Sciatic nerve (tissue), 2 donors: ENCODE data around the gene SLCO1A2. TPM values are rescaled to one million over a fixed set of nuclear protein-coding genes. Genes with fewer than 3 reads are reported as not detected.

Experiments used
- ATAC-seq: fragments of 200-7000 bp; cut with Tn5 transposase; one replicate; pipeline ENCODE4 v1.9.1; 2020; ENCODE audit warnings: mild to moderate bottlenecking, moderate library complexity
- DNase-seq: peaks from one replicate; pipeline ENCODE4 v3.0.0-alpha.2; 2020; ENCODE audit warnings: low spot score
- intact Hi-C: fragments of 100-400 bp; cut with DNase I; formaldehyde crosslinking; loops from one replicate; pipeline ENCODE4 v1.14.2; 2022
- total RNA-seq: library from RNA; stranded (reverse); fragmentation: NEBNext Ultra II Directional; extraction: Animal tissue kit (Norgen Biotek cat#: 25700); gene quantifications from one replicate; pipeline ENCODE4 v1.2.1, GENCODE V29; 2021
- donor health status: DM: no; HTN: no; CAD: no.
- donor health status: DM: no; HTN: no; CAD: no.

The SLCO1A2 gene
- total RNA-seq, 1 donor from 2014 or later = 0.67 TPM

DNA sequence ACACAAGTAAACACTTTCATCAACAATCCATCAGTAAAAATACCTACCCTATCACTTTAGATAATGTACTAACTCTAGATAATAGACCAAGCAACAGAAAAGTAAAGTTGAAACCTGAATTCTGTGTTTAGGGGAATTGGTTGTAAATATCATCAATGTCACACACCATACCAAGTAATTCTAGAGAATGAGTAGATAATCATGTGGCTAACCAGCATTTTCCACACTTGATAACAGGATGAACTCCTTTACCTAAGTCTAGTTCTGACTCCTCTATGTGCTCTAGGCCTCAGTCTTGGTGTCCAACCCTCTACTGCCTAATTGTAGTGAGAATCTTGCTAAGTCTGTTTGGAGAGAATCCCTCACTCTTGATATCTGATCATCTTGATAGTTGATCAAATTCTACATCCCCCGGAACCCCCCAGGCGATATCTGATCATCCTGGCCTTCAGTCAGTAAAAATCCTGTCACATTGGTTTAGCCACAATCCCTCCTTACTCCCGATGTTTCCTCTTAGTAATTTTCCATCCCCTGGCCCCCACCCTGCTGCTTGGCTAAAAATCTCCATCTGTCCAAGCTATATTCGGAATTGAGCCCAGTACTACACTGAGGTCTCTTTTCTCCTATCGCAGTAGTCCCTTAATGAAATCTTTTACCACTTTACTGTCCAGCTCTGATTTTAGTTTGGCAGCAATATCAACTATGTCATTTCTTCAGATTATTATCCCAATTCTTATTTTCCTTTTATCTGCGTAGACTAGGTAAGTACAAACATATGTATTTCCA, 3.4 kb upstream of the SLCO1A2 start:
- intact Hi-C loops = no loop called here
- ATAC-seq (no peak), DNase-seq (no peak)

- DNase-seq (no peak), ATAC-seq (no peak)
- intact Hi-C loops = no loop called here
Measured at GRCh38 chr12:21337453-21337852, 2.7 kb upstream of the SLCO1A2 start.

DNA sequence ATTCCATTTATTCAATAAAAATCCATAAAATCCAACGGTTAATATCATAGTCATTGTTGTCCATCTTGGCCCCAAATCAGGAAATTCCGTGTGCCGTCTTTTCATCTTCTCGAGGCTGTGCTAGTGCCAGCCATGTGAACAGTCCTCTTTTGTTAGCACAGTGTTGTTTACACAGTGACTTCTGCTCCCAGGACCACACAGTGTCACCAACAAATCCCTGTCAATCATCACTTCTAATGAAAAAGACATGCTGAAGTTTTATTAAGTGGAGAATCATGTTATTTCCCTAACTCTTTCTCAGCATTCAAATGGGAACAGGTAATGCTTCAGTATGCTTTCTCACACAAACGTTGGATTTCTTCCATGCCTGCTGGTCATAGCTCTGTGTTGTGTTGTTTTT, 1.9 kb upstream of the SLCO1A2 start:
- intact Hi-C loops = no loop called here
- no peak for DNase-seq
- ATAC-seq = no peak

GRCh38 chr12:21330682-21331253, 3.9 kb downstream of the SLCO1A2 start:
- no peak for ATAC-seq
- intact Hi-C loops = no loop called here
- no peak for DNase-seq

GRCh38 chr12:21328578-21328977, 6.1 kb downstream of the SLCO1A2 start:
- ATAC-seq = no peak
- no peak for DNase-seq
- intact Hi-C loops = no loop called here

DNA sequence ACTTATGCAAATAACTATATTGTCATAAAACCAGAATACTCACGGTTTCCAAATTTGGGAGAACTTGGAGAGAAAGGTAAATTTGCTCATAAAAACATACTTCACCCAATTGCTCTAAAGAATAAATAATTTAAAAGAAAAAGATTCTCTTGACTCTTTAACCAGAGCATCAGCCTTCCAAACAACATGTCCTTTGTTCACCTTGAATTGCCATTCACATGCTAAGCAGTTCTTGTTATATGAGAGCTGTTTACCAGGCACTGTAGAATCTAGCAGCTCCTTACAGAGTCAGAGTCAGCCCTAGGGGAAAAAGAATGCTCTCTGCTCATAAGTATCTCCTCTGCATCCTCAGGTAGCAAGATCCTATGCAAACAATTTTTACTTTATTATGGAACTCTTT, 10.2 kb downstream of the SLCO1A2 start:
- ATAC-seq (no peak), DNase-seq (no peak)
- intact Hi-C loops = no loop called here

DNA sequence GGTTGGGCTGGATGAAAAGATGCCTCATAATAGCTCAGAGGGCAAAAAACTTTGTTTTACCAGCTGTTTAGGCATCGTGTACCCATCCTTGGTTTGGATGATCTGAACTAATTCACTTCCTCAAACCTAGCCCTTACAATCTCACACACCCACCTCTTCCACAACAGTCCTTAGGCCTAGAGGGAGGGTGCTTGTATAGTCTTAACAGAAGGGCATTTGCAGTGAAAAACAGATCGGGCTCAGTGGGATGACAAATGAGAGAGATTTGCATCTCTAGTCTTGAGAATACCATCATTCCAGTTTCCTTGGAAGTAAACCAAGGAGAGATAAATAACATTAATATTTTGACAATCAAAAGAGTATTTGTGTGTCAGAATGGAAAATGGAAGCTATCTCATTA, 11.0 kb downstream of the SLCO1A2 start:
- intact Hi-C loops = no loop called here
- DNase-seq (no peak), ATAC-seq (no peak)

GRCh38 chr12:21308785-21309184, 25.9 kb downstream of the SLCO1A2 start:
- no peak for ATAC-seq
- no peak for DNase-seq
- intact Hi-C loops = no loop called here

DNA sequence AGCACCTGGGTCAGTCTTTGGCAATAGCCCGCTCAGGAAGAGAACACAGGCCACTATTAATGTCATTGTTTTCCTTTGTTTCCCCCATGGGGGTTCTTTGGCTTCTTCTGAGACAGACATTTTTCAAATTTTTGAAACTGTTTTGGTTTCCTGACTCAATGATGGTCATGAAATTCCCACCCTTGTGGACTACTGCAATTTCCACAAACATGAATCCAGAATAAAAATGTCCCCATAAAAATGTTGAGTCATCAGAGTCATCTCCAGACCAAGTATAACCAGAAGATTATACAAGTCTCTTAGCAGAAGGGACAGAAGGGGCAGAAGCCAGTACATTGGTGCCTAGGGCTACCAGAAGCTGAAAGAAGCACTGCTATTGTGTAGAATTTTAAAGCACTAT, 29.1 kb downstream of the SLCO1A2 start:
- DNase-seq = no peak
- intact Hi-C loops = no loop called here
- ATAC-seq = no peak

GRCh38 chr12:21300632-21301031, 34.1 kb downstream of the SLCO1A2 start:
- ATAC-seq (no peak), DNase-seq (no peak)
- intact Hi-C loops = no loop called here

GRCh38 chr12:21296751-21297406, 37.8 kb downstream of the SLCO1A2 start:
- intact Hi-C loops = no loop called here
- ATAC-seq (peak; percentile 38), DNase-seq (no peak)

- no peak for ATAC-seq
- intact Hi-C loops = no loop called here
Measured at GRCh38 chr12:21296348-21296747, 38.4 kb downstream of the SLCO1A2 start.

DNA sequence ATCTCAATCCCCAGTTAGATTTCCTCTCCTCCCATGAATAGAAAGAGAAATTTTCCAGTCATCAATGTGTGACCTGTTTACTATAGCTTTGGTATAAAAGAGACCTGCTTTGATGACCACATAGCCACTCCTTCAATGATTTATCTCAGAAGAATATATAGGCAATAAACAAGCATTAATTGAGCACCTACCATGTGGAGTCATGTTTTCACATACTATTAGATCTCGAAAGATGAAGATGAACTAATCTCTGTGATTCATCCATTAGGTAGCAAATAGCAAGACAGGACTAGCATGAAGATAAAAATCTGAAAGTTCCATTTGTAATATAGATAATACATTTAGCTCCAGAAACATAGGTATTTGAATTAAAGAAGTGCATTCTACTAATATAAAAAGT, 40.5 kb downstream of the SLCO1A2 start:
- no peak for DNase-seq
- intact Hi-C loops = no loop called here
- ATAC-seq = no peak

More at GRCh38 chr12:21296348-21296747, 38.4 kb downstream of the SLCO1A2 start:
- no peak for DNase-seq

GRCh38 chr12:21292111-21292510, 42.6 kb downstream of the SLCO1A2 start:
- intact Hi-C loops = no loop called here
- ATAC-seq (no peak), DNase-seq (no peak)

DNA sequence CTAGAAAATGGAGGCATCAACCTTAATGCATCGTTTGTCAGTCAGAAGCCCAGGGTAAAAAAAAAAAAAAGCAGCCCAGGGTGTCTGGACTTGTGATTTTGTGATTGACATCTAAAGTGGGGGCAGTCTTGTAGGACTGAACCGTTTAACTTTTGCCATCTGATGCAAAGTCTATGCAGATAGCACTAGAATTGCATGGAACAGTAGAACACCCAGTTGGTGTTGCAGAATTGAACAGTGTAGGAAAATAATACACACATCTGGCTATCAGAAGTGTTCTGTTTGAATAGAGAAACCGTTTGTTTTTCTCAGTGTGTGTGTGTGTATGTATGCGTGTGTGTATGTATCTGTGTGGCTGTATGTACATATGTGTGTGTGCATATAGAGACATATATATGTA, 45.0 kb downstream of the SLCO1A2 start:
- intact Hi-C loops = no loop called here
- DNase-seq (no peak), ATAC-seq (no peak)

GRCh38 chr12:21276826-21277225, 57.9 kb downstream of the SLCO1A2 start:
- no peak for ATAC-seq

DNA sequence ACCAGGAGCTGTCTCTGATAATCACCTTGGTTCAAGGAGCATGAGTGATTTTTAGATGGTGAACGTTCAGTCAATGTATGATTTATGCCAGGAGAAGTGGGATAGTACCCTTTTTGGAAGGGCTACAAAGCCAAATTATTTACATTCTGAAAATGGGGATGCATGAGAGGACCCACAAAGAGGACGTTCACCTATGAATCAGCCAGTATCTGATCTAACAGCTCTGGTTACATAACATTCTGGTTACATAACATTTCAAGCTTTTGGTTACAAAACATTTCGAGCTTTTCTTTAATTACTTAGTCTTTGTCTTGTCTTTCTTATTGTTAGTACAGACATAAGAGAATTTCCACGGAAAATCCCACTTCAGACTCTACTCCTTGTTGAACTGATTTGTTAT, 68.8 kb downstream of the SLCO1A2 start:
- intact Hi-C loops = no loop called here
- DNase-seq = no peak
- peak; percentile 13 for ATAC-seq

More at GRCh38 chr12:21276826-21277225, 57.9 kb downstream of the SLCO1A2 start:
- no peak for DNase-seq
- intact Hi-C loops = no loop called here

DNA sequence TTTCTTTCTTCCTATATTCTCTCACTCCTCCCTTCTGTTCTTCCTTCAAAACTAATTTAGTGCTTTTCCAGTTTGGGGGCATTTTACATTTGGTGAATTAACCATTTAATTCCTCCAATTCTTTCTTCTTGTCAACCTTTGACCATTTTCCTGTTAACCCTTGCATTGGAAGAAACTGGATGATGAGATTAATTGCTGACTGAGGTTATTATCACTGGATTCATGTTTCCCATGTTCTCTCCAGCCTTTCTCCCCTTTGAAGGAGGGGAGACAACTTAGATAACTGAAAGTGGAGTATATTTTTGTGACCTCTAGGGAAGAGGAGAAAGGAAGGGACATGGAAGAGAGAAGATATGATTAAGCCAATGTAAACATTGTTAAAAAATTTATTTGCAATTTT, 70.5 kb downstream of the SLCO1A2 start:
- DNase-seq = no peak
- intact Hi-C loops = no loop called here
- no peak for ATAC-seq

DNA sequence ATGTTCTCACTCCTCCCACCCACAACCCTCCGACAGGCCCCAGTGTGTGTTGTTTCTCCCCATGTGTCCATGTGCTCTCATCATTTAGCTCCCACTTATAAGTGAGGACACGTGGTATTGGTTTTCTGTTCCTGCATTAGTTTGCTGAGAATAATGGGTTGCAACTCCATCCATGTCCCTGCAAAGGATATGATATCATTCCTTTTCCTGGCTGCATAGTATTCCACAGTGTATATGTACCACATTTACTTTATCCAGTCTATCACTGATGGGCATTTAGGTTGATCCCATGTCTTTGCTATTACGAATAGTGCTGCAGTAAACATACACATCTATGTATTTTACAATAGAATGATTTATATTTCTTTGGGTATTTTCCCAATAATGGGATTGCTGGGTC, 77.5 kb downstream of the SLCO1A2 start:
- intact Hi-C loops = no loop called here
- no peak for DNase-seq
- ATAC-seq = no peak

DNA sequence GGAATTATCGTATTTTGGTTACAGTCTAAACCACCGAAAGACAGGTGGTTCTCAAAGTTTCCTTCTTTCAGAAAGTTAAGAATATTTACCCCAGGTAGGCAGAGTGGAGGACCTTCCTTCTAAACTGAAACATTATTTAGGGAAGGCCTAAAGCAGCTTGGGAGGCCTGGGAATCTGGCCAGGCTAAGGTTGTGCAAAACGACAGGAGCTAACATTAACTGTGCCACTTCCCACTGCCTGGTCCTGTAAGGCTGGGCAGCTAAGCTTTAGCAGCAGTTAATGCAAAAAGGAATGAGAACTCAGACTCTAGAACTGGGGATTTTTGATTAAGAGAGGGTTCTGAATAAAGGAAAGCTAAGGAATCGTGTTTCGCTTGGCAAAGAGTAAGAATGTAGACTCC, 82.6 kb downstream of the SLCO1A2 start:
- DNase-seq (no peak), ATAC-seq (no peak)
- intact Hi-C loops = no loop called here
